ENCODE data around the gene NBPF3. TPM values are rescaled to one million over a fixed set of nuclear protein-coding genes. Genes with fewer than 3 reads are reported as not detected.

Gene NBPF3
- total RNA-seq, 3 donors from 2014 or later = 3.4 to 7.9 (median 6.4) TPM

- Histone ChIP-seq H3K9me3 (no peaks in the 10 kb centered on the region), H3K4me1 (ENCODE audit: low read depth) (no peaks in the 10 kb centered on the region), H3K4me3 (no peak overlapping the region), H3K36me3 (ENCODE audit: low read depth) (no peaks in the 10 kb centered on the region)
- ATAC-seq (no peak), DNase-seq (no peak)
- intact Hi-C loops (cut with DNase I, micrococcal nuclease) = no loop called here
- TF ChIP-seq CTCF (IDR thresholded peaks at IDR 0.05) = no peak
These were observed 59.5 kb downstream of the NBPF3 start for GRCh38 chr1:21499283-21499950.

- no peak overlapping the region for H3K4me3 ChIP-seq
- H3K4me1 ChIP-seq (ENCODE audit: low read depth) = peaks cover 2% of the 10 kb centered on the region
- no peaks in the 10 kb centered on the region for H3K36me3 ChIP-seq (ENCODE audit: low read depth)
- no peak for TF ChIP-seq CTCF (IDR thresholded peaks at IDR 0.05)
- ATAC-seq (no peak), DNase-seq (no peak)
- no peaks in the 10 kb centered on the region for H3K9me3 ChIP-seq
- intact Hi-C loops (cut with DNase I, micrococcal nuclease) = no loop called here
These were observed 63.9 kb downstream of the NBPF3 start for GRCh38 chr1:21503706-21504377.

GRCh38 chr1:21506804-21507203 is 66.9 kb downstream of the NBPF3 start:
- no peak for ATAC-seq
- Histone ChIP-seq H3K4me1 (ENCODE audit: low read depth) (peaks cover 4% of the 10 kb centered on the region), H3K9me3 (no peaks in the 10 kb centered on the region), H3K36me3 (ENCODE audit: low read depth) (no peaks in the 10 kb centered on the region), H3K4me3 (no peak overlapping the region)
- intact Hi-C loops (cut with DNase I, micrococcal nuclease) = no loop called here
- no peak for TF ChIP-seq CTCF (IDR thresholded peaks at IDR 0.05)
- DNase-seq = no peak

GRCh38 chr1:21507511-21508270 is 67.8 kb downstream of the NBPF3 start:
- Histone ChIP-seq H3K4me3 (no peak overlapping the region), H3K9me3 (no peaks in the 10 kb centered on the region), H3K4me1 (ENCODE audit: low read depth) (peaks cover 4% of the 10 kb centered on the region), H3K36me3 (ENCODE audit: low read depth) (no peaks in the 10 kb centered on the region)
- no peak for TF ChIP-seq CTCF (IDR thresholded peaks at IDR 0.05)
- DNase-seq (no peak), ATAC-seq (no peak)
- intact Hi-C loops (cut with DNase I, micrococcal nuclease) = no loop called here

- no peaks in the 10 kb centered on the region for H3K9me3 ChIP-seq
- ATAC-seq (peak; percentile 85), DNase-seq (peak; percentile 69 to 79 (median 76))
- H3K36me3 ChIP-seq (ENCODE audit: low read depth) = no peaks in the 10 kb centered on the region
- peaks cover 4% of the 10 kb centered on the region for H3K4me1 ChIP-seq (ENCODE audit: low read depth)
- TF ChIP-seq CTCF (IDR thresholded peaks at IDR 0.05) = peak; percentile 25
- H3K4me3 ChIP-seq = no peak overlapping the region
- intact Hi-C loops (cut with DNase I, micrococcal nuclease) = no loop called here
These were observed 68.8 kb downstream of the NBPF3 start for GRCh38 chr1:21508580-21509350.

Data from mucosa of descending colon (tissue), 3 donors.